Endometrial microvascular endothelial cells (primary cell): ENCODE measurements around the gene GLA. TPM values are rescaled to one million over a fixed set of nuclear protein-coding genes. Genes with fewer than 3 reads are reported as not detected.

Experiments used
- in situ Hi-C: cut with HindIII; loops from 2 replicates; pipeline ENCODE4 v1.10.0; 2017; ENCODE audit warnings: low sequenced_read_pairs, low pct_unique_long_range_greater_than_20kb; ENCODE audit errors: inconsistent ontology term
- total RNA-seq: library from RNA; depleted of rRNA; stranded (reverse); fragments of >200 nt; gene quantifications from one replicate; pipeline ENCODE4 v1.2.3, GENCODE V29; 2015; ENCODE audit errors: inconsistent ontology term

GLA gene
- total RNA-seq, 1 donor from 2014 or later = 61.9 TPM

- in situ Hi-C loops = no loop called here
Observed at GRCh38 chrX:101365301-101365795, 42.4 kb downstream of the GLA start.

- in situ Hi-C loops = no loop called here
Observed at GRCh38 chrX:101362757-101363156, 45.0 kb downstream of the GLA start.

- in situ Hi-C loops = no loop called here
Observed at GRCh38 chrX:101362116-101362515, 45.6 kb downstream of the GLA start.

GRCh38 chrX:101360390-101360789 is 47.3 kb downstream of the GLA start:
- in situ Hi-C loops = no loop called here

- in situ Hi-C loops = no loop called here
Observed at GRCh38 chrX:101359966-101360365, 47.8 kb downstream of the GLA start.

- in situ Hi-C loops = no loop called here
Observed at GRCh38 chrX:101357166-101357795, 50.4 kb downstream of the GLA start.

GRCh38 chrX:101349193-101349562 is 58.5 kb downstream of the GLA start:
- in situ Hi-C loops = no loop called here

- in situ Hi-C loops = no loop called here
Observed at GRCh38 chrX:101348452-101349192, 59.1 kb downstream of the GLA start, which contains the start of gene TIMM8A. TSS of gene TIMM8A (minus strand) at chrX:101348742. CDS start at chrX:101348664, 78 bp downstream.

- in situ Hi-C loops = no loop called here
Observed at GRCh38 chrX:101347859-101348451, 59.8 kb downstream of the GLA start.

Other genes with a start within 250 kb of the GLA start
- 0.56 TPM for gene DRP2, start 188.1 kb downstream of the GLA start, total RNA-seq
- 0.19 TPM for gene TAF7L, start 116.6 kb downstream of the GLA start, total RNA-seq
- gene TIMM8A, start 59.2 kb downstream of the GLA start, total RNA-seq = 8.3 TPM
- not detected for gene BTK, start 21.7 kb downstream of the GLA start, total RNA-seq
- gene RPL36A, start 16.9 kb downstream of the GLA start, total RNA-seq = 2,392 TPM
- gene HNRNPH2, start 297 bp upstream of the GLA start, total RNA-seq = 57.1 TPM
- gene ARMCX4, start 77.5 kb upstream of the GLA start, total RNA-seq = 2.4 TPM
- gene ARMCX1, start 142.6 kb upstream of the GLA start, total RNA-seq = 17.7 TPM
- 55.0 TPM for gene ARMCX6, start 210.1 kb upstream of the GLA start, total RNA-seq
- gene ARMCX3, start 215.2 kb upstream of the GLA start, total RNA-seq = 50.9 TPM